ENCODE measurements around the gene SHISA4. TPM values are rescaled to one million over a fixed set of nuclear protein-coding genes. Genes with fewer than 3 reads are reported as not detected.

SHISA4 gene
- total and polyA plus RNA-seq, 2 of the 8 experiments (the other 6 are each of a cell fraction or from before 2014, with no cell fraction given), result 7.8 to 28.9 TPM

DNA sequence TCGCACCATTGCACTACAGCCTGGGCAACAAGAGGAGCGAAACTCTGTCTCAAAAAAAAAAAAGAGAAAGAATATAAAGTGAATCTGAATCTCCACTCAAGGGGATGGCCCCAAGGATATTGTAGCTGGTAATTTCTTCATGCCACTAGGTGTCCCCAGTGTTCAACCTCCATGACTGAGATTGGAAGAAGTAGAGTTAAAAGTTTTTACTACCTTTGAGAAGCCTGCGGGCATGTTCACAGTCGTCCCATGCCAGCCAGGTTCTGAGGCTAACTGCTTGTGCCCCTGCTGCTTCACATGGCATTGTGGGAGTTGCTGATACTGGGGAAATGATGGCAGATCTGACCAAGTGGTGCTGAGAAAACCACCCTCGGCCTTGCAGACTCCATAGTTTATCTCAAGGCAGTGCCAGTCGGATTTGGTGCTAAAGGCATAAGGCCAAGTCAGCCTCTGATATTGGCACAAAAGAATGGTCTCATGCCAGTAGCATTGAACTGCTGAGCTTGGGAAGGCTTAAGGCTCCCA lies 10.8 kb upstream of the SHISA4 start:
- H4K8ac ChIP-seq (ENCODE audit: extremely low read depth, insufficient read depth, low read length), result no peak overlapping the region
- H3K4ac ChIP-seq (replicated peaks; ENCODE audit: insufficient read length, low read depth, low read length), result no peak overlapping the region
- H3K36me3 ChIP-seq (ENCODE audit: control insufficient read depth in 2 of 4, insufficient read depth in 4 of 4, low read length in 3 of 4), result peaks cover 11 to 31% (median 26%) of the 10 kb centered on the region in 4 experiments
- FAIRE-seq (peak; percentile 85), DNase-seq (ENCODE audit: low read depth in 1 of 2, low spot score in 2 of 2) (peak in 1 of 2 experiments; percentile 69)
- peaks cover 0 to 4% (median 0%) of the 10 kb centered on the region in 4 experiments; a peak in 3 of 7 replicates for H3K4me1 ChIP-seq (replicated peaks in 1 of 4; ENCODE audit: control insufficient read depth in 3 of 4, insufficient read depth in 4 of 4, low read length in 3 of 4)
- no peaks in the 10 kb centered on the region for H3K27me3 ChIP-seq (replicated peaks in 1 of 4; ENCODE audit: control insufficient read depth in 3 of 4, extremely low read depth in 1 of 4, insufficient read depth in 3 of 4, low read length in 3 of 4)
- H3K79me2 ChIP-seq (ENCODE audit: control insufficient read depth in 1 of 2, insufficient read depth in 2 of 2, low read length in 2 of 2), result no peaks in the 10 kb centered on the region
- peak overlapping the region; percentile 67; the same call in 1 of the 2 replicates for H2BK5ac ChIP-seq (ENCODE audit: low read depth, low read length)
- no peak overlapping the region for H3K27ac ChIP-seq (ENCODE audit: low read depth, low read length)
- no peak overlapping the region for H3K56ac ChIP-seq (replicated peaks; ENCODE audit: insufficient read length, low read depth, low read length)
- 0 out of 2 replicates have a peak overlapping the region, but pooled peaks have one; percentile 62 for H2BK15ac ChIP-seq (ENCODE audit: low read length)
- no peak overlapping the region for H2BK20ac ChIP-seq (ENCODE audit: low read length)
- peaks cover 0 to 2% of the 10 kb centered on the region in 2 experiments for H4K20me1 ChIP-seq (replicated peaks in 1 of 2; ENCODE audit: control insufficient read depth in 1 of 2, insufficient read depth in 2 of 2, low read length in 2 of 2)
- TF ChIP-seq MAFK (IDR thresholded peaks at IDR 0.05; ENCODE audit: low read depth, low read length) (no peak), POLR2A (IDR thresholded peaks at IDR 0.05; ENCODE audit: control extremely low read depth in 1 of 2, low read depth in 2 of 2, low read length in 2 of 2) (peak in 1 of 2 experiments; percentile 31; a peak in 2 of 3 replicates), KDM1A (IDR thresholded peaks at IDR 0.05; ENCODE audit: borderline replicate concordance, low read length) (no peak), POLR2AphosphoS5 (IDR thresholded peaks at IDR 0.05; ENCODE audit: low read depth, low read length) (peak; percentile 43; the same call in 1 of the 2 replicates), RAD21 (IDR thresholded peaks at IDR 0.05 in 1 of 2, conservative IDR thresholded peaks at IDR 0.05 in 1 of 2; ENCODE audit: low read depth in 2 of 2, low read length in 2 of 2) (peak; percentile 68 to 75), YY1 (IDR thresholded peaks at IDR 0.05; ENCODE audit: low read depth, low read length) (peak; percentile 38; the same call in 1 of the 2 replicates), KDM5A (IDR thresholded peaks at IDR 0.05; ENCODE audit: low read length) (no peak)
- TF ChIP-seq, protein P1, sequence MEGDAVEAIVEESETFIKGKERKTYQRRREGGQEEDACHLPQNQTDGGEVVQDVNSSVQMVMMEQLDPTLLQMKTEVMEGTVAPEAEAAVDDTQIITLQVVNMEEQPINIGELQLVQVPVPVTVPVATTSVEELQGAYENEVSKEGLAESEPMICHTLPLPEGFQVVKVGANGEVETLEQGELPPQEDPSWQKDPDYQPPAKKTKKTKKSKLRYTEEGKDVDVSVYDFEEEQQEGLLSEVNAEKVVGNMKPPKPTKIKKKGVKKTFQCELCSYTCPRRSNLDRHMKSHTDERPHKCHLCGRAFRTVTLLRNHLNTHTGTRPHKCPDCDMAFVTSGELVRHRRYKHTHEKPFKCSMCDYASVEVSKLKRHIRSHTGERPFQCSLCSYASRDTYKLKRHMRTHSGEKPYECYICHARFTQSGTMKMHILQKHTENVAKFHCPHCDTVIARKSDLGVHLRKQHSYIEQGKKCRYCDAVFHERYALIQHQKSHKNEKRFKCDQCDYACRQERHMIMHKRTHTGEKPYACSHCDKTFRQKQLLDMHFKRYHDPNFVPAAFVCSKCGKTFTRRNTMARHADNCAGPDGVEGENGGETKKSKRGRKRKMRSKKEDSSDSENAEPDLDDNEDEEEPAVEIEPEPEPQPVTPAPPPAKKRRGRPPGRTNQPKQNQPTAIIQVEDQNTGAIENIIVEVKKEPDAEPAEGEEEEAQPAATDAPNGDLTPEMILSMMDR (IDR thresholded peaks at IDR 0.05; ENCODE audit: control extremely low read depth in 1 of 3, insufficient read depth in 1 of 3, low read depth in 1 of 3, low read length in 3 of 3), result peak in 2 of 3 experiments; percentile 57 to 67; a peak in 3 of 4 replicates
- H2BK120ac ChIP-seq (replicated peaks; ENCODE audit: low read depth, low read length), result no peak overlapping the region
- H3K4me3 ChIP-seq (ENCODE audit: extremely low read depth in 1 of 4, insufficient read depth in 2 of 4, low read depth in 3 of 4, low read length in 4 of 4), result no peak overlapping the region
- no peak overlapping the region for H2AFZ ChIP-seq (ENCODE audit: low read length)
- no peaks in the 10 kb centered on the region for H3K23me2 ChIP-seq (ENCODE audit: low read depth, low read length)
- no peak overlapping the region for H3K23ac ChIP-seq (ENCODE audit: insufficient read length)
- 0 out of 2 replicates have a peak overlapping the region, but pooled peaks have one; percentile 34 for H3K18ac ChIP-seq (ENCODE audit: extremely low read depth, low read length)
- ChIA-PET CTCF (ENCODE audit: partially characterized antibody) (interaction anchor here (0.6 to 12.3 kb wide), 31 partner anchors 10 to 949 kb away, joined by 3 to 244 read pairs (median 4); partner anchors contain the start of genes LMOD1, RNPEP, SHISA4 and TIMM17A), POLR2A (ENCODE audit: partially characterized antibody) (interaction anchor here (1.0 to 8.1 kb wide), 4 partner anchors 9 to 67 kb away, joined by 3 to 117 read pairs (median 4); partner anchors contain the start of gene SHISA4)
- no peak overlapping the region for H3K14ac ChIP-seq (ENCODE audit: insufficient read length)
- H3K79me1 ChIP-seq (ENCODE audit: low read depth, low read length), result no peaks in the 10 kb centered on the region
- no peak overlapping the region for H3K4me2 ChIP-seq (ENCODE audit: insufficient read depth in 1 of 2, low read depth in 2 of 2, low read length in 2 of 2)
- 0 out of 2 replicates have a peak overlapping the region, but pooled peaks have one; percentile 22 for H2BK12ac ChIP-seq (ENCODE audit: low read depth, low read length)
- H2AK5ac ChIP-seq (ENCODE audit: low read depth, low read length), result no peak overlapping the region; the same call in 1 of the 2 replicates
- H4K91ac ChIP-seq (replicated peaks; ENCODE audit: insufficient read length, low read length), result no peak overlapping the region
- WGBS, 2 experiments (ENCODE audit: extremely low coverage in 1 of 2, insufficient coverage in 1 of 2, insufficient read length in 1 of 2, insufficient replicate concordance in 2 of 2, low coverage in 1 of 2, low lambda C conversion rate in 2 of 2, missing lambda C conversion rate in 1 of 2), result 77% methylated on average over 6 of the region's 6 CpGs; no CpG with 5 or more reads in 1 of the 2 experiments
- no peaks in the 10 kb centered on the region for H3K9me3 ChIP-seq (ENCODE audit: insufficient read depth in 2 of 2, low read depth in 1 of 2, low read length in 1 of 2)
- H3K9ac ChIP-seq (replicated peaks in 1 of 4; ENCODE audit: extremely low read depth in 1 of 4, low read depth in 3 of 4, low read length in 3 of 4), result no peak overlapping the region
- no peak overlapping the region for H4K5ac ChIP-seq (ENCODE audit: insufficient read length, low read depth, low read length)

Data from H1 (cell line).